Measurements from ENCODE around the gene FECH.

DNA sequence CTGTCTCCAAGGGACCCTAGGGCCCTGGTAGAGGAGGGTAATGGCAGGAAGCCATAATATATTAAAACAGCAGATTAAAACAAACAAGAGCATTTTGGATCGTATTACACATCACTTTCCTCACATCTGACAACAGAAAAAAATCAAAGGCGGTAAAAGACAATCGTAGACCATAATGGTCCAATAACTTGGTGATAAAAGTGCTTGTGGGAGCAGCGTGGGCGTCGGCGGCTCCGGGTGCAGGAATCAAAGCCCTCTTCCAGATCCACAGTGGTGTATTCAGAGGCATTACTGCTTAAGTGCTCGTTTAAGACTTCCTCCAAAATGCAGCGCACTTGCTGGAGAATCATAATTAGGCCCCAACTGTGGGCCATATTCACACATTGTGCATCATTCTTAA, 68.0 kb downstream of the FECH start:
- TF ChIP-seq CTCF (IDR thresholded peaks at IDR 0.05 in 8 of 11, conservative IDR thresholded peaks at IDR 0.05 in 3 of 11) (no peak), POLR2AphosphoS5 (IDR thresholded peaks at IDR 0.05) (no peak)

Data from spleen (tissue), 7 donors.